Measurements from ENCODE around the gene APPBP2.

The APPBP2 gene

GRCh38 chr17:60527701-60528100 lies 1.7 kb upstream of the APPBP2 start:
- Histone ChIP-seq H3K27ac (no peak overlapping the region), H3K9me3 (ENCODE audit: severe bottlenecking) (peaks cover 4% of the 10 kb centered on the region), H3K36me3 (peaks cover 3% of the 10 kb centered on the region), H3K4me3 (ENCODE audit: low read depth, low read length) (no peak overlapping the region), H3K27me3 (ENCODE audit: insufficient read depth, low read depth, severe bottlenecking) (no peaks in the 10 kb centered on the region)
- DNase-seq = no peak
- no peak for TF ChIP-seq CTCF (IDR thresholded peaks at IDR 0.05; ENCODE audit: low read depth, low read length)

- Histone ChIP-seq H3K27ac (peak overlapping the region; percentile 94; the same call in 1 of the 2 replicates), H3K4me3 (ENCODE audit: low read depth, low read length) (peak overlapping the region; percentile 95)
These were observed 684 bp upstream of the APPBP2 start for GRCh38 chr17:60526726-60527125.

GRCh38 chr17:60525328-60525684 lies 736 bp downstream of the APPBP2 start:
- H3K27me3 ChIP-seq (ENCODE audit: insufficient read depth, low read depth, severe bottlenecking) = no peaks in the 10 kb centered on the region
- peaks cover 19% of the 10 kb centered on the region for H3K36me3 ChIP-seq
- DNase-seq = no peak
- TF ChIP-seq CTCF (IDR thresholded peaks at IDR 0.05; ENCODE audit: low read depth, low read length) = no peak
- peak overlapping the region; percentile 94 for H3K27ac ChIP-seq
- H3K4me3 ChIP-seq (ENCODE audit: low read depth, low read length) = peak overlapping the region; percentile 95
- H3K9me3 ChIP-seq (ENCODE audit: severe bottlenecking) = no peaks in the 10 kb centered on the region

More at GRCh38 chr17:60526726-60527125, 684 bp upstream of the APPBP2 start:
- no peak for TF ChIP-seq CTCF (IDR thresholded peaks at IDR 0.05; ENCODE audit: low read depth, low read length)
- H3K36me3 ChIP-seq = peaks cover 10% of the 10 kb centered on the region
- no peaks in the 10 kb centered on the region for H3K27me3 ChIP-seq (ENCODE audit: insufficient read depth, low read depth, severe bottlenecking)
- DNase-seq = no peak
- H3K9me3 ChIP-seq (ENCODE audit: severe bottlenecking) = no peaks in the 10 kb centered on the region

- no peak for TF ChIP-seq CTCF (IDR thresholded peaks at IDR 0.05; ENCODE audit: low read depth, low read length)
- H3K9me3 ChIP-seq (ENCODE audit: severe bottlenecking) = no peaks in the 10 kb centered on the region
- H3K27ac ChIP-seq = peak overlapping the region; percentile 94
- H3K27me3 ChIP-seq (ENCODE audit: insufficient read depth, low read depth, severe bottlenecking) = no peaks in the 10 kb centered on the region
- no peak for DNase-seq
- peak overlapping the region; percentile 95 for H3K4me3 ChIP-seq (ENCODE audit: low read depth, low read length)
- H3K36me3 ChIP-seq = peaks cover 24% of the 10 kb centered on the region
These were observed 1.3 kb downstream of the APPBP2 start for GRCh38 chr17:60524463-60525327.

GRCh38 chr17:60523822-60524221 lies 2.2 kb downstream of the APPBP2 start:
- DNase-seq = no peak
- H3K4me3 ChIP-seq (ENCODE audit: low read depth, low read length) = no peak overlapping the region

More at GRCh38 chr17:60523822-60524221, 2.2 kb downstream of the APPBP2 start:
- Histone ChIP-seq H3K27me3 (ENCODE audit: insufficient read depth, low read depth, severe bottlenecking) (no peaks in the 10 kb centered on the region), H3K9me3 (ENCODE audit: severe bottlenecking) (no peaks in the 10 kb centered on the region), H3K36me3 (peaks cover 31% of the 10 kb centered on the region), H3K27ac (no peak overlapping the region)
- no peak for TF ChIP-seq CTCF (IDR thresholded peaks at IDR 0.05; ENCODE audit: low read depth, low read length)

Data from WERI-Rb-1 (cell line).